H1 (cell line): ENCODE results near the gene SLX4. TPM values are rescaled to one million over a fixed set of nuclear protein-coding genes. Genes with fewer than 3 reads are reported as not detected.

ENCODE experiments used
- CTCF ChIA-PET: fragments of 300-600 bp; sonication (Branson Sonifier 250); formaldehyde crosslinking; loops from one replicate; lab custom pipeline; 2021; ENCODE audit not compliant: partially characterized antibody; lab: Charles Lee
- POLR2A ChIA-PET: fragments of 300-600 bp; sonication (Branson Sonifier 250); formaldehyde crosslinking; loops from one replicate; lab custom pipeline; 2021; ENCODE audit warnings: inconsistent platforms; ENCODE audit not compliant: partially characterized antibody; lab: Charles Lee
- DNase-seq, 2 experiments: peaks; one replicate each; pipeline versions ENCODE4 v3.0.0 to v3.0.0-alpha.2; 2010 to 2022; ENCODE audit warnings: low spot score in 2 of 2, low read depth in 1 of 2, mixed read lengths in 1 of 2
- FAIRE-seq: peaks from 2 replicates; lab custom pipeline; 2011; peaks lifted over from hg19 to GRCh38; lab: Jason Lieb, UNC
- H2AFZ ChIP-seq: 2 replicates; pipeline ENCODE4 v1.8.1; 2012; ENCODE audit warnings: low read length, inconsistent platforms
- H2AK5ac ChIP-seq: 2 replicates; pipeline ENCODE4 v1.6.1; 2013; ENCODE audit warnings: low read depth, low read length
- H2BK120ac ChIP-seq: replicated peaks from 2 replicates; pipeline ENCODE3; 2013; ENCODE audit warnings: low read depth, low read length, inconsistent platforms
- H2BK12ac ChIP-seq: 2 replicates; pipeline ENCODE4 v1.6.1; 2013; ENCODE audit warnings: low read depth, low read length
- H2BK15ac ChIP-seq: 2 replicates; pipeline ENCODE4 v1.6.1; 2013; ENCODE audit warnings: low read length
- H2BK20ac ChIP-seq: 2 replicates; pipeline ENCODE4 v1.6.1; 2013; ENCODE audit warnings: low read length
- H2BK5ac ChIP-seq: 2 replicates; pipeline ENCODE4 v1.6.1; 2013; ENCODE audit warnings: low read depth, low read length
- H3K14ac ChIP-seq: 2 replicates; pipeline ENCODE4 v1.6.1; 2013; ENCODE audit warnings: inconsistent platforms; ENCODE audit not compliant: insufficient read length
- H3K18ac ChIP-seq: 2 replicates; pipeline ENCODE4 v1.6.1; 2013; ENCODE audit warnings: low read length; ENCODE audit errors: extremely low read depth
- H3K23ac ChIP-seq: 2 replicates; pipeline ENCODE4 v1.6.1; 2013; ENCODE audit warnings: inconsistent platforms; ENCODE audit not compliant: insufficient read length
- H3K23me2 ChIP-seq: 2 replicates; pipeline ENCODE4 v1.6.1; 2013; ENCODE audit warnings: low read depth, low read length
- H3K27ac ChIP-seq: 2 replicates; pipeline ENCODE4 v1.6.1; 2011; ENCODE audit warnings: low read depth, low read length, inconsistent platforms
- H3K27me3 ChIP-seq, 4 experiments: replicated peaks in 1 of 4; 1 replicate in 1 of 4; 2 replicates in 3 of 4; pipeline versions ENCODE4 v1.6.1 to v1.8.1; 2011 to 2013; ENCODE audit warnings: low read length in 3 of 4, mild to moderate bottlenecking in 3 of 4, inconsistent platforms in 2 of 4, mixed read lengths in 2 of 4, moderate library complexity in 1 of 4; ENCODE audit not compliant: control insufficient read depth in 3 of 4, insufficient read depth in 3 of 4; ENCODE audit errors: extremely low read depth in 1 of 4
- H3K36me3 ChIP-seq, 4 experiments: 2 replicates each; pipeline versions ENCODE4 v1.6.1 to v1.8.1; 2011 to 2013; ENCODE audit warnings: mild to moderate bottlenecking in 4 of 4, low read length in 3 of 4, moderate library complexity in 2 of 4, control low read depth in 1 of 4, inconsistent platforms in 1 of 4; ENCODE audit not compliant: insufficient read depth in 4 of 4, control insufficient read depth in 2 of 4
- H3K4ac ChIP-seq: replicated peaks from 2 replicates; pipeline ENCODE3; 2013; ENCODE audit warnings: low read length, low read depth, mixed read lengths, inconsistent platforms; ENCODE audit not compliant: insufficient read length
- H3K4me1 ChIP-seq, 4 experiments: replicated peaks in 1 of 4; 1 replicate in 1 of 4; 2 replicates in 3 of 4; pipeline versions ENCODE4 v1.6.1 to v1.8.1; 2011 to 2013; ENCODE audit warnings: low read length in 3 of 4, inconsistent platforms in 2 of 4, mixed read lengths in 1 of 4; ENCODE audit not compliant: insufficient read depth in 4 of 4, control insufficient read depth in 3 of 4
- H3K4me2 ChIP-seq, 2 experiments: 2 replicates each; pipeline versions ENCODE4 v1.6.1 to v1.8.1; 2011 to 2013; ENCODE audit warnings: low read depth in 2 of 2, low read length in 2 of 2, control low read depth in 1 of 2, inconsistent platforms in 1 of 2, mild to moderate bottlenecking in 1 of 2; ENCODE audit not compliant: insufficient read depth in 1 of 2
- H3K4me3 ChIP-seq, 4 experiments: fragments of 200-600, 300-600 bp in 1 of 4; sonication (generic), shearing (Covaris generic), sonication (Bioruptor Twin) in 1 of 4; 2 replicates each; pipeline versions ENCODE4 v1.5.1 to v1.8.1; 2011 to 2016; ENCODE audit warnings: low read length in 4 of 4, low read depth in 3 of 4, control low read depth in 2 of 4, inconsistent platforms in 2 of 4, mild to moderate bottlenecking in 2 of 4, mixed read lengths in 1 of 4, moderate library complexity in 1 of 4; ENCODE audit not compliant: insufficient read depth in 2 of 4; ENCODE audit errors: extremely low read depth in 1 of 4
- H3K56ac ChIP-seq: replicated peaks from 2 replicates; pipeline ENCODE3; 2013; ENCODE audit warnings: low read depth, mild to moderate bottlenecking, mixed read lengths, low read length, inconsistent platforms; ENCODE audit not compliant: insufficient read length
- H3K79me1 ChIP-seq: 2 replicates; pipeline ENCODE4 v1.6.1; 2013; ENCODE audit warnings: low read depth, low read length, control low read depth
- H3K79me2 ChIP-seq, 2 experiments: 2 replicates each; pipeline versions ENCODE4 v1.6.1 to v1.8.1; 2012 to 2013; ENCODE audit warnings: low read length in 2 of 2, mild to moderate bottlenecking in 2 of 2, inconsistent platforms in 1 of 2; ENCODE audit not compliant: insufficient read depth in 2 of 2, control insufficient read depth in 1 of 2
- H3K9ac ChIP-seq, 4 experiments: replicated peaks in 1 of 4; 1 replicate in 1 of 4; 2 replicates in 3 of 4; pipeline versions ENCODE4 v1.6.1 to v1.8.1; 2011 to 2013; ENCODE audit warnings: low read depth in 3 of 4, low read length in 3 of 4, control low read depth in 2 of 4, mild to moderate bottlenecking in 2 of 4, moderate library complexity in 2 of 4, inconsistent platforms in 1 of 4; ENCODE audit errors: extremely low read depth in 1 of 4
- H3K9me3 ChIP-seq, 2 experiments: 2 replicates each; pipeline versions ENCODE4 v1.6.1 to v1.8.1; 2012 to 2013; ENCODE audit warnings: mild to moderate bottlenecking in 2 of 2, moderate library complexity in 2 of 2, control low read depth in 1 of 2, inconsistent platforms in 1 of 2, low read depth in 1 of 2, low read length in 1 of 2, mixed read lengths in 1 of 2; ENCODE audit not compliant: insufficient read depth in 2 of 2
- H4K20me1 ChIP-seq, 2 experiments: replicated peaks in 1 of 2; 2 replicates each; pipeline versions ENCODE3 to v1.8.1; 2011 to 2013; ENCODE audit warnings: inconsistent platforms in 2 of 2, low read length in 2 of 2, mild to moderate bottlenecking in 1 of 2; ENCODE audit not compliant: insufficient read depth in 2 of 2, control insufficient read depth in 1 of 2
- H4K5ac ChIP-seq: 2 replicates; pipeline ENCODE4 v1.6.1; 2013; ENCODE audit warnings: low read length, low read depth, mixed read lengths, inconsistent platforms; ENCODE audit not compliant: insufficient read length
- H4K8ac ChIP-seq: 2 replicates; pipeline ENCODE4 v1.8.0; 2013; ENCODE audit warnings: mild to moderate bottlenecking, moderate library complexity, low read length, inconsistent platforms; ENCODE audit not compliant: insufficient read depth; ENCODE audit errors: extremely low read depth
- H4K91ac ChIP-seq: replicated peaks from 2 replicates; pipeline ENCODE3; 2013; ENCODE audit warnings: low read length, mixed read lengths, inconsistent platforms; ENCODE audit not compliant: insufficient read length
- ATF3 ChIP-seq: IDR thresholded peaks from 2 replicates; pipeline ENCODE4 v1.6.1; 2011; ENCODE audit warnings: low read depth, mild to moderate bottlenecking, low read length; ENCODE audit not compliant: insufficient read depth
- CBX5 ChIP-seq: fragments of 300-800, 300-1000 bp; sonication (generic); IDR thresholded peaks from 2 replicates; pipeline ENCODE4 v1.7.1; 2016; ENCODE audit warnings: antibody characterized with exemption, low read length, low read depth
- CBX8 ChIP-seq: fragments of 300-800, 300-1000 bp; sonication (generic); IDR thresholded peaks from 2 replicates; pipeline ENCODE4 v1.7.1; 2016; ENCODE audit warnings: low read depth, low read length, borderline replicate concordance
- CEBPB ChIP-seq: IDR thresholded peaks from 2 replicates; pipeline ENCODE4 v1.6.1; 2012; ENCODE audit warnings: low read depth, low read length
- CREB1 ChIP-seq: IDR thresholded peaks from 2 replicates; pipeline ENCODE4 v1.6.1; 2012; ENCODE audit warnings: inconsistent platforms
- FOSL1 ChIP-seq: IDR thresholded peaks from 2 replicates; pipeline ENCODE4 v1.6.1; 2011; ENCODE audit warnings: mild to moderate bottlenecking, low read depth, low read length, moderate library complexity; ENCODE audit not compliant: insufficient read depth
- HDAC6 ChIP-seq: IDR thresholded peaks from one replicate; pipeline ENCODE4 v1.7.1; 2012; ENCODE audit warnings: low read depth, mild to moderate bottlenecking, inconsistent platforms, low read length, moderate library complexity
- JUND ChIP-seq: IDR thresholded peaks from 2 replicates; pipeline ENCODE4 v1.6.1; 2011; ENCODE audit warnings: mild to moderate bottlenecking, improper control_type of control experiment, low read length
- KDM4A ChIP-seq: IDR thresholded peaks from one replicate; pipeline ENCODE4 v1.7.1; 2012; ENCODE audit warnings: low read depth, mild to moderate bottlenecking, moderate library complexity, low read length, inconsistent platforms; ENCODE audit not compliant: severe bottlenecking
- KDM5A ChIP-seq: fragments of 200-600 bp; IDR thresholded peaks from 2 replicates; pipeline ENCODE4 v1.7.1; 2012; ENCODE audit warnings: mild to moderate bottlenecking, low read length, inconsistent platforms, mixed read lengths
- NRF1 ChIP-seq: IDR thresholded peaks from 2 replicates; pipeline ENCODE4 v1.6.1; 2011; ENCODE audit warnings: mild to moderate bottlenecking, low read depth, low read length, improper control_type of control experiment
- RNF2 ChIP-seq: fragments of 200-900, 300-1000 bp; sonication (generic); IDR thresholded peaks from 2 replicates; pipeline ENCODE4 v1.7.1; 2016; ENCODE audit warnings: borderline replicate concordance, low read depth, mild to moderate bottlenecking, antibody characterized with exemption, low read length; ENCODE audit not compliant: poor library complexity, severe bottlenecking; ENCODE audit errors: missing control alignments
- WGBS, 2 experiments: shearing (Covaris generic) in 1 of 2; methylation state at CpG; one replicate each; pipeline versions ENCODE4 v1.1.6 to v1.1.7; 2013 to 2015; ENCODE audit warnings: low lambda C conversion rate in 2 of 2, mixed read lengths in 2 of 2, inconsistent platforms in 1 of 2, low coverage in 1 of 2, missing lambda C conversion rate in 1 of 2; ENCODE audit not compliant: insufficient replicate concordance in 2 of 2, insufficient coverage in 1 of 2, insufficient read length in 1 of 2; ENCODE audit errors: extremely low coverage in 1 of 2, missing lambda C conversion rate in 1 of 2; 5-methylcytosine and 5-hydroxymethylcytosine counted together
- polyA plus RNA-seq, 7 experiments: library from polyadenylated mRNA; depleted of rRNA in 3 of 7; stranded (reverse) in 5 of 7; unstranded in 2 of 7; fragments of >200 nt in 5 of 7; fragments of 200-250 nt in 2 of 7; gene quantifications; 1 replicate in 5 of 7; 2 replicates in 1 of 7; 4 replicates in 1 of 7; pipeline versions ENCODE4 v1.2.1 to v1.2.3, GENCODE V29; 2011 to 2013; ENCODE audit warnings: missing spikeins in 2 of 7, mixed read lengths in 2 of 7
- total RNA-seq: library from RNA; stranded (reverse); fragmentation: NEBNext Ultra II Directional; extraction: Animal tissue kit (Norgen Biotek cat#: 25700); gene quantifications from 2 replicates; pipeline ENCODE4 v1.2.1, GENCODE V29; 2021
- TF ChIP-seq, protein P1 (sequence below): IDR thresholded peaks from 2 replicates; pipeline ENCODE4 v1.6.1; 2012; ENCODE audit warnings: inconsistent platforms

The SLX4 gene
- total and polyA plus RNA-seq, 2 of the 8 experiments (the other 6 are each of a cell fraction or from before 2014, with no cell fraction given), result 4.4 to 11.4 TPM

DNA sequence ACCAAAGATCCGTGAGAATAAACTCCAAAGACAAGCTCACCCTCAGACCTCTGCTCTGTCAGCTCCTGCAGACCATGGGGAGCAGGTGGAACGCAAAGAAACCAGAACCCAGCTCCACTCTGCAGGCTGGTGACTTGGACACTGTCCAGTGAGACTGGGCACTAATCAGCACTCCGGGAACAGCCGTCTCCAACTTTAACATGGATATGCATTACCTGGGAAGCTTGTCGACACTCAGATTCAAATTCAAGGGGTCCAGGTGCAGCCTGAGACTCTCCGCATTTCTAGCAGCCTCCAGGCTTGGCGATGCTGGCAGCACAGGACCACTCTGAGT, 9.1 kb downstream of the SLX4 start:
- no peak for FAIRE-seq
- Histone ChIP-seq H3K4ac (no peak overlapping the region), H3K23me2 (no peaks in the 10 kb centered on the region), H3K14ac (no peak overlapping the region), H3K9me3 (peaks cover 12 to 18% of the 10 kb centered on the region in 2 experiments), H3K23ac (no peak overlapping the region), H3K4me3 (no peak overlapping the region), H3K4me1 (no peaks in the 10 kb centered on the region), H3K18ac (no peak overlapping the region), H3K27ac (no peak overlapping the region), H3K79me1 (no peaks in the 10 kb centered on the region; the same call in 1 of the 2 replicates), H2BK20ac (no peak overlapping the region), H2BK5ac (no peak overlapping the region), H2BK120ac (no peak overlapping the region), H3K56ac (no peak overlapping the region), H3K27me3 (no peaks in the 10 kb centered on the region; a peak in 1 of 7 replicates), H3K36me3 (peaks cover 0 to 31% (median 19%) of the 10 kb centered on the region in 4 experiments; a peak in 6 of 8 replicates), H4K5ac (no peak overlapping the region), H2AFZ (no peak overlapping the region), H3K79me2 (no peaks in the 10 kb centered on the region), H4K91ac (no peak overlapping the region), H4K8ac (no peak overlapping the region), H2BK15ac (no peak overlapping the region), H2AK5ac (no peak overlapping the region), H4K20me1 (peaks cover 0 to 4% of the 10 kb centered on the region in 2 experiments), H3K4me2 (no peak overlapping the region), H3K9ac (no peak overlapping the region), H2BK12ac (no peak overlapping the region)
- 82% methylated on average over 7 of the region's 7 CpGs; no CpG with 5 or more reads in 1 of the 2 experiments for WGBS, 2 experiments
- POLR2A ChIA-PET, result interaction anchor here (0.6 kb wide), 1 partner anchor 10 kb away, joined by 3 read pairs; no protein-coding TSS in a partner anchor
- no peak for DNase-seq
- CTCF ChIA-PET, result no interaction called here
- TF ChIP-seq, protein P1, sequence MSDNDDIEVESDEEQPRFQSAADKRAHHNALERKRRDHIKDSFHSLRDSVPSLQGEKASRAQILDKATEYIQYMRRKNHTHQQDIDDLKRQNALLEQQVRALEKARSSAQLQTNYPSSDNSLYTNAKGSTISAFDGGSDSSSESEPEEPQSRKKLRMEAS, result no peak
- TF ChIP-seq NRF1 (no peak), RNF2 (no peak), KDM5A (no peak), CBX5 (no peak), HDAC6 (no peak), CREB1 (no peak), CEBPB (no peak), JUND (no peak), ATF3 (no peak), KDM4A (no peak), FOSL1 (no peak), CBX8 (no peak)
